ENCODE measurements around the gene UTP4. TPM values are rescaled to one million over a fixed set of nuclear protein-coding genes. Genes with fewer than 3 reads are reported as not detected.
A peak's percentile ranks its signal among the peaks of the same experiment; 100 is the strongest.

The UTP4 gene
- total and polyA plus RNA-seq, 2 of the 8 experiments (the other 6 are each of a cell fraction or from before 2014, with no cell fraction given) = 101 to 118 TPM

DNA sequence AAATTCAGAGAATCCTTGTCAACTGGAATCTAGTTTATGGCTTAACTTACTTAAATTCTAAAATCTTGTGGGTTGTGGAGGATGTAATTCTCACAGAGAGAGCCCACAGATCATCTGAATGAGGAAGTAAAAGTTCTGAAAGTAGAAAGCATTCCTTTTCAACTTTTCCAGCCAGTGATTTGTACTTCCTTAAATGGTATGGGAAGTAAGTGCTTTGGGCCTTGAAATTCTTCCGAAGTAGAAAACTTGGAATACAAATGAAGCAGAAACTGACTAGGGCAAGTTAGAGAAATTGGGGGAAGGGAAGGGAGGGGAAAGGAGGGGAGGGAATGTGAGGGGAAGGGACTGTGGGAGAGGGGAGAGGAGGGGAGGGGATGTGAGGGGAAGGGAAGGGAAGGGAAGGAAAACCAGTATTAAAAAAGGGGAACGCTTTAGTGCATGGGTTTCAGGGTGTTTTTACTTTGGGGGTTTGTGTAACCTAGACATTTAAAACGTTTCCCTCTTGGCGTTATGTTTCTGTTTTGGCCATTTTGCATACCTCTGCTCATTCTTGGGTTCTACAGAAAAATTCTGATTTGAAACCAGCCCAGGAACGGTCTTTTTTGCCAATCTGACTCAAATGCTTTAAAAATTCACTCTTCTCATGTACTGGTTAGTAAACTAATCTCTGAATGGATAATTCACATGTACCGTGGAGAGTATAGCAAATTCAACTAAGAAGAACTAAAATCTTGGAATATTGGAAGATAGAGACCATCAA is 39.1 kb downstream of the UTP4 start:
- CTCF ChIA-PET (ENCODE audit: partially characterized antibody) = interaction anchor here (1.1 kb wide), 1 partner anchor 18 kb away, joined by 4 read pairs; no protein-coding TSS in a partner anchor
- no peak overlapping the region for H3K56ac ChIP-seq (replicated peaks; ENCODE audit: insufficient read length, low read depth, low read length)
- no peak overlapping the region for H4K5ac ChIP-seq (ENCODE audit: insufficient read length, low read depth, low read length)
- H3K4me3 ChIP-seq (ENCODE audit: extremely low read depth in 1 of 4, insufficient read depth in 2 of 4, low read depth in 3 of 4, low read length in 4 of 4) = no peak overlapping the region
- H2AK5ac ChIP-seq (ENCODE audit: low read depth, low read length) = no peak overlapping the region
- no peaks in the 10 kb centered on the region for H4K20me1 ChIP-seq (replicated peaks in 1 of 2; ENCODE audit: control insufficient read depth in 1 of 2, insufficient read depth in 2 of 2, low read length in 2 of 2)
- no peak overlapping the region for H3K18ac ChIP-seq (ENCODE audit: extremely low read depth, low read length)
- H3K27me3 ChIP-seq (replicated peaks in 1 of 4; ENCODE audit: control insufficient read depth in 3 of 4, extremely low read depth in 1 of 4, insufficient read depth in 3 of 4, low read length in 3 of 4) = no peaks in the 10 kb centered on the region
- FAIRE-seq (no peak), DNase-seq (ENCODE audit: low read depth in 1 of 2, low spot score in 2 of 2) (no peak)
- H3K9me3 ChIP-seq (ENCODE audit: insufficient read depth in 2 of 2, low read depth in 1 of 2, low read length in 1 of 2) = no peaks in the 10 kb centered on the region
- no peak overlapping the region for H3K4ac ChIP-seq (replicated peaks; ENCODE audit: insufficient read length, low read depth, low read length)
- no peak overlapping the region for H3K14ac ChIP-seq (ENCODE audit: insufficient read length)
- no peak overlapping the region for H3K4me2 ChIP-seq (ENCODE audit: insufficient read depth in 1 of 2, low read depth in 2 of 2, low read length in 2 of 2)
- peaks cover 13 to 32% (median 22%) of the 10 kb centered on the region in 4 experiments; a peak in 7 of 8 replicates for H3K36me3 ChIP-seq (ENCODE audit: control insufficient read depth in 2 of 4, insufficient read depth in 4 of 4, low read length in 3 of 4)
- H2BK20ac ChIP-seq (ENCODE audit: low read length) = no peak overlapping the region
- TF ChIP-seq RXRA (IDR thresholded peaks at IDR 0.05; ENCODE audit: insufficient read depth, low read depth, low read length) (no peak), SAP30 (IDR thresholded peaks at IDR 0.05; ENCODE audit: insufficient read depth, insufficient replicate concordance, low read length) (no peak), SRF (IDR thresholded peaks at IDR 0.05; ENCODE audit: low read depth, low read length) (peak; percentile 31; the same call in 1 of the 2 replicates)
- H2BK12ac ChIP-seq (ENCODE audit: low read depth, low read length) = no peak overlapping the region
- no peaks in the 10 kb centered on the region for H3K4me1 ChIP-seq (replicated peaks in 1 of 4; ENCODE audit: control insufficient read depth in 3 of 4, insufficient read depth in 4 of 4, low read length in 3 of 4)
- H2BK120ac ChIP-seq (replicated peaks; ENCODE audit: low read depth, low read length) = no peak overlapping the region
- no peak overlapping the region for H2BK15ac ChIP-seq (ENCODE audit: low read length)
- no peak overlapping the region for H2BK5ac ChIP-seq (ENCODE audit: low read depth, low read length)
- no peak overlapping the region for H3K23ac ChIP-seq (ENCODE audit: insufficient read length)
- no peaks in the 10 kb centered on the region for H3K79me1 ChIP-seq (ENCODE audit: low read depth, low read length)
- H3K23me2 ChIP-seq (ENCODE audit: low read depth, low read length) = no peaks in the 10 kb centered on the region
- H3K9ac ChIP-seq (replicated peaks in 1 of 4; ENCODE audit: extremely low read depth in 1 of 4, low read depth in 3 of 4, low read length in 3 of 4) = no peak overlapping the region
- 87% methylated on average over 6 of the region's 6 CpGs; no CpG with 5 or more reads in 1 of the 2 experiments for WGBS, 2 experiments (ENCODE audit: extremely low coverage in 1 of 2, insufficient coverage in 1 of 2, insufficient read length in 1 of 2, insufficient replicate concordance in 2 of 2, low coverage in 1 of 2, low lambda C conversion rate in 2 of 2, missing lambda C conversion rate in 1 of 2)
- no peak overlapping the region for H3K27ac ChIP-seq (ENCODE audit: low read depth, low read length)
- POLR2A ChIA-PET (ENCODE audit: partially characterized antibody) = no interaction called here
- H2AFZ ChIP-seq (ENCODE audit: low read length) = no peak overlapping the region
- no peaks in the 10 kb centered on the region for H3K79me2 ChIP-seq (ENCODE audit: control insufficient read depth in 1 of 2, insufficient read depth in 2 of 2, low read length in 2 of 2)
- H4K8ac ChIP-seq (ENCODE audit: extremely low read depth, insufficient read depth, low read length) = no peak overlapping the region
- H4K91ac ChIP-seq (replicated peaks; ENCODE audit: insufficient read length, low read length) = no peak overlapping the region

Data from H1 (cell line).